SW480 (cell line): ENCODE measurements around the gene PAPSS2.

Experiments
- DNase-seq: peaks from one replicate; pipeline ENCODE4 v3.0.0-alpha.2; 2016; ENCODE audit warnings: low spot score

PAPSS2 gene

GRCh38 chr10:87790185-87790584 lies 130.5 kb downstream of the PAPSS2 start:
- no peak for DNase-seq

DNA sequence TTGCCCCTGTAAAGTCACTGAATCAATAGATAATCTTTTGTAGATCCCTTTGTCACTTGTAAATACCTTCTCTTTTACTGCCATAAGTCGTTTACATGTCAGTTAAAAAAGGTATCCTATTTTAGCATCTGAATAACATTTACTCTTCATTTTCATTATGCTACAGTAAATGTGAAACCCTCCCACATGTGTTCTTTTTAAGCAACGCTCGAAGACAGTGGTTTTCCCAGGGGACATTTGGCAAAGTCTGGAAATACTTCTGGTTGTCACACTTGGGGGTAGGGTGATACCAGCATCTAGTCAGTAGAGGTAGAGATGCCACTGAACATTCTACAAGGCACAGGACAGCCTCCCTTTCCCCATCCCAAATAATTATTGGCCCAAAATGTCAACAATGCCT lies 134.6 kb downstream of the PAPSS2 start:
- DNase-seq = no peak
